Measurements from ENCODE around the gene GLRX.

The GLRX gene

DNA sequence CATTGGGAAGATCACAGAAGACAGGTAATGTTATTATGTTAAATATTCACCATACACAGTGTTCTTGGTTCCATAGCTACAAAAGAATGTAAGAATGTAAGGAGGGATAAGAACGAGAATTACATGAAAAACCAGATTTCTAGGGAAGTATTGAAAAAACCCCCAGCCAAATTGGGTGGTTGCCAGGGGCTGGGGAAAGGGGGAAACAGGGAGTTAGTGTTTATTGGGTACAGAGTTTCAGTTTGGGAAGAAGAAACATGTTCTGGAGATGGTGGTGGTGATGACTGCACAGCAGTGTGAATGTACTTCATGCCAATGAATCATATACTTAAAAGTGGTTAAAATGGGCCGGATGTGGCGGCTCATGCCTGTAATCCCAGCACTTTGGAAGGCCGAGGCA, 40.3 kb downstream of the GLRX start:
- TF ChIP-seq, protein P1, sequence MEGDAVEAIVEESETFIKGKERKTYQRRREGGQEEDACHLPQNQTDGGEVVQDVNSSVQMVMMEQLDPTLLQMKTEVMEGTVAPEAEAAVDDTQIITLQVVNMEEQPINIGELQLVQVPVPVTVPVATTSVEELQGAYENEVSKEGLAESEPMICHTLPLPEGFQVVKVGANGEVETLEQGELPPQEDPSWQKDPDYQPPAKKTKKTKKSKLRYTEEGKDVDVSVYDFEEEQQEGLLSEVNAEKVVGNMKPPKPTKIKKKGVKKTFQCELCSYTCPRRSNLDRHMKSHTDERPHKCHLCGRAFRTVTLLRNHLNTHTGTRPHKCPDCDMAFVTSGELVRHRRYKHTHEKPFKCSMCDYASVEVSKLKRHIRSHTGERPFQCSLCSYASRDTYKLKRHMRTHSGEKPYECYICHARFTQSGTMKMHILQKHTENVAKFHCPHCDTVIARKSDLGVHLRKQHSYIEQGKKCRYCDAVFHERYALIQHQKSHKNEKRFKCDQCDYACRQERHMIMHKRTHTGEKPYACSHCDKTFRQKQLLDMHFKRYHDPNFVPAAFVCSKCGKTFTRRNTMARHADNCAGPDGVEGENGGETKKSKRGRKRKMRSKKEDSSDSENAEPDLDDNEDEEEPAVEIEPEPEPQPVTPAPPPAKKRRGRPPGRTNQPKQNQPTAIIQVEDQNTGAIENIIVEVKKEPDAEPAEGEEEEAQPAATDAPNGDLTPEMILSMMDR (IDR thresholded peaks at IDR 0.05; ENCODE audit: low read depth, low read length), result no peak
- H3K4me3 ChIP-seq (ENCODE audit: low read depth, low read length), result no peak overlapping the region
- no peak for DNase-seq (ENCODE audit: low read depth, low spot score)
- in situ Hi-C loops (cut with HindIII; ENCODE audit: low sequenced_read_pairs), result no loop called here

DNA sequence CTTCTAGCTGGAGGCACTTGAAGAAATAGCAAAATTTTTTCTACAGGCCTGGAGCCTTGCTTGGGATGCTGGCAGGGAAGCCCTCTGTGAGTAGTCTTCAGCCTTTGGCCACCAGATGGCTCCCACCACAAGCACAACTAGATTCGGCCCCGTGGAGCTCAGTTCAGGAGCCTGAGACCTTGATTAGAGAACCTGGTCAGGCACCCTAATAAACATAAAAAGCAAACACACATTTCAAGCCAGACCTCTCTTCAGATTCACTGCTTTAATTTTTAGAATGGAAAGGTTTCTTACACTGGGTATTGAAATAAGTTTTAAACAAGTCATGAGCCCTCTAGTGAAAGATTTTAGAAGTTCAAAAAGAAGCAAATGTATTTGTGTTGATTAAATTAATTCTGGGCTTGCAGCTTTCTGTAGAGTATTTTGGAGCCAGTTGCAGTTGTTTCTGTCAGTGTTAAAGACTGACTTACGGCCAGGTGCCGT, 41.4 kb downstream of the GLRX start:
- H3K4me3 ChIP-seq (ENCODE audit: low read depth, low read length), result no peak overlapping the region
- peak; percentile 86 for DNase-seq (ENCODE audit: low read depth, low spot score)
- in situ Hi-C loops (cut with HindIII; ENCODE audit: low sequenced_read_pairs), result no loop called here
- TF ChIP-seq, protein P1 (IDR thresholded peaks at IDR 0.05; ENCODE audit: low read depth, low read length), result peak; percentile 87

DNA sequence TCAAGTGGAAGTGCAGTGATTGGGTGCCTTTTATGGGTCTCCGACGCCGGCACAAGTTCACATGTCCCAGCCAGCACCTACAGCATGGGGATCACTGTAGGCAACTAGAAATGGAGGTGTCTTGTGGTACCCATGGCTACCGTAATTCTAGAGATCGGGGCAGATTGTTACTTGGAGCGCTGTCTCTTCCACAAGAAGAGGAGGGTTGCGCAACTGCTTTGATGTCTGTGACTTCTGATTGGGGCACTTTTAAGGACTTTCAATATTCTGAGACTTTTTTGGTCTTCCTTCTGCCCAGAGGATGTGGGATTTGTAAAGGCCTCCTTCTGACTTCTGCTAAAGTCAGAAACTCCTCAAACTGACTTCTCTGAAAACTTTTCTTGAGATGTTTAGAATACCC, 41.9 kb downstream of the GLRX start:
- no peak overlapping the region for H3K4me3 ChIP-seq (ENCODE audit: low read depth, low read length)
- in situ Hi-C loops (cut with HindIII; ENCODE audit: low sequenced_read_pairs), result no loop called here
- DNase-seq (ENCODE audit: low read depth, low spot score), result no peak
- TF ChIP-seq, protein P1 (IDR thresholded peaks at IDR 0.05; ENCODE audit: low read depth, low read length), result no peak

DNA sequence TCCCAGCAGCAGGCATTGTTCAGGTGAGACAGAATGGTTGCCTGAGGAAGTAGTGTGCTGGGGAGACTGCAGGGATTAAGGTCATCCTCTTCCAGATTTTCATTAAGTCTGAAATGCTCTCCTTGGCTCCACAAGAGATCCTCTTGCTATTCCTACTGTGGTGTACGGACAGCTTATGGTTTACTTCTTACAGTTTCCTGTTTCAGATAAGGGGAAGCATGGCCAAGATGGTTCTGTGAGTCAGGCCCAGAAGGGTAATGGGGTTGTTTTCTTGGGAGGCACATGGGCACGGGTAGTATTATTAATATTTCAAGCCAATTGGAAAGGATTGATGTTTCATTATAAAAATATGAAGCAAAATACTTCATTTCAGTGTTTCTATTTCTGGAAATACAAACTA, 42.9 kb downstream of the GLRX start:
- in situ Hi-C loops (cut with HindIII; ENCODE audit: low sequenced_read_pairs), result no loop called here
- DNase-seq (ENCODE audit: low read depth, low spot score), result peak; percentile 34
- H3K4me3 ChIP-seq (ENCODE audit: low read depth, low read length), result no peak overlapping the region
- TF ChIP-seq, protein P1 (IDR thresholded peaks at IDR 0.05; ENCODE audit: low read depth, low read length), result no peak

DNA sequence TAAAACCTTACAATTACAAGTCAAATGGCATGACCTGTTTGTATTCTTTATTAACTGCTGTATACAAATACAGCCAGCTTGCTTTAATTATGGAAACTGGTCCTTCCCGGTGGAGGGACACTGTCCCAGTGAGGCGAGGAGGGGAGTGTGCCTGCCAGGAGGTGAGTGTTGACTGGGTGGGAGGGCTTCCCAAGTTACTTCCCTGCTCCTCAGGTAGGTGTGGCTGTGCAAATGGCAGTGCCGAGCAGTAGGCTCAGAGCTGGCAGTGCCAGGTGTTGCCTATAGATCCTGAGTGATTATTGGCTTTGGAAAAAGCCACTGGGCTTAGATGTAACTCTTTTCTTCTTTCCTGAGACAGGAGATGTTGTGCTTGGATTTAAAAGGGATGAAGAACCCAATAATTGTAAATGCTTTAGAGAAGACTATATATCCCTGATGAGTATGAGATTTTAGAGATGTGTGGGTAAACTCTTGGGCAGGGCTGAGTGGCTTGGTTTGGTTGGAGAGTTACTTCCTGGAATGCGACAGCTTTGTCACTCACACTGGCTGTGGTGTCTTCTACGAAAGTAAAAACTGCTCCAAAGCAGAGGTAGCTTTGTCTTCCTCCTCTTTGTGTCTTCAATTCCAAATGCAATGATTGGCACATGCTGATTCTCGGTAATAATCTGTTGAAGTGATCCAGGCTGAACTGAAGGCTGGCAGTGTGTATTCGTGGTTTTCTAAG, 43.7 kb downstream of the GLRX start:
- TF ChIP-seq, protein P1 (IDR thresholded peaks at IDR 0.05; ENCODE audit: low read depth, low read length), result no peak
- in situ Hi-C loops (cut with HindIII; ENCODE audit: low sequenced_read_pairs), result no loop called here
- no peak overlapping the region for H3K4me3 ChIP-seq (ENCODE audit: low read depth, low read length)
- DNase-seq (ENCODE audit: low read depth, low spot score), result no peak

DNA sequence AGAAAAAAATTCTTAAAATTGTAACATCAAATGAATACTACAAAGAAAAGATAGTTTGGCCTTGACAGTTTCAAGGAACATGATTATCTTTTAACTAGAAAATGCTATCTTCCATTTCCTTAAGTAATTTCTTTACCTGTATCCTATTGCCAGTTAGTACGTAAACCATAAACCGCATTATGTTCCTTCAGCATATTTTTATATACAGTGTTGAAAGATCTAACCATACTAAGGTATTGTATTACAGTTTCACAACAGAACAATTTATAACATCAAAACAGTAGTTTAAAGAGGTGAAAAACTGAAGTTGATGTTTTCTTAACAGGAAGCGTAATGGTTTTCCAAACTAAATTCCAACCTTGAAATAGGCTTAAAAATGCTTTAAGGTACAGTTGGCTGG, 45.1 kb downstream of the GLRX start:
- no peak overlapping the region for H3K4me3 ChIP-seq (ENCODE audit: low read depth, low read length)
- TF ChIP-seq, protein P1 (IDR thresholded peaks at IDR 0.05; ENCODE audit: low read depth, low read length), result no peak
- in situ Hi-C loops (cut with HindIII; ENCODE audit: low sequenced_read_pairs), result no loop called here
- no peak for DNase-seq (ENCODE audit: low read depth, low spot score)

Measured in astrocyte of the spinal cord (primary cell).